ENCODE results near the gene STIP1. TPM values are rescaled to one million over a fixed set of nuclear protein-coding genes. Genes with fewer than 3 reads are reported as not detected.

Gene STIP1
- total and polyA plus RNA-seq, 10 donors, result 30.1 to 111 (median 68.7) TPM

- TF ChIP-seq POLR2AphosphoS5 (IDR thresholded peaks at IDR 0.05), result no peak
- TF ChIP-seq, protein P1, sequence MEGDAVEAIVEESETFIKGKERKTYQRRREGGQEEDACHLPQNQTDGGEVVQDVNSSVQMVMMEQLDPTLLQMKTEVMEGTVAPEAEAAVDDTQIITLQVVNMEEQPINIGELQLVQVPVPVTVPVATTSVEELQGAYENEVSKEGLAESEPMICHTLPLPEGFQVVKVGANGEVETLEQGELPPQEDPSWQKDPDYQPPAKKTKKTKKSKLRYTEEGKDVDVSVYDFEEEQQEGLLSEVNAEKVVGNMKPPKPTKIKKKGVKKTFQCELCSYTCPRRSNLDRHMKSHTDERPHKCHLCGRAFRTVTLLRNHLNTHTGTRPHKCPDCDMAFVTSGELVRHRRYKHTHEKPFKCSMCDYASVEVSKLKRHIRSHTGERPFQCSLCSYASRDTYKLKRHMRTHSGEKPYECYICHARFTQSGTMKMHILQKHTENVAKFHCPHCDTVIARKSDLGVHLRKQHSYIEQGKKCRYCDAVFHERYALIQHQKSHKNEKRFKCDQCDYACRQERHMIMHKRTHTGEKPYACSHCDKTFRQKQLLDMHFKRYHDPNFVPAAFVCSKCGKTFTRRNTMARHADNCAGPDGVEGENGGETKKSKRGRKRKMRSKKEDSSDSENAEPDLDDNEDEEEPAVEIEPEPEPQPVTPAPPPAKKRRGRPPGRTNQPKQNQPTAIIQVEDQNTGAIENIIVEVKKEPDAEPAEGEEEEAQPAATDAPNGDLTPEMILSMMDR (IDR thresholded peaks at IDR 0.05 in 8 of 11, conservative IDR thresholded peaks at IDR 0.05 in 3 of 11), result no peak
- no peak for TF ChIP-seq POLR2A (IDR thresholded peaks at IDR 0.05)
- no peak overlapping the region for H3K27ac ChIP-seq
- DNase-seq, result no peak
- peaks cover 20 to 83% (median 62%) of the 10 kb centered on the region in 6 donors for H3K4me1 ChIP-seq
- no peaks in the 10 kb centered on the region for H3K9me3 ChIP-seq
- WGBS, 5 donors, result 73 to 91% (median 85%) methylated on average over 6 to 8 of the region's 8 CpGs
- no peaks in the 10 kb centered on the region for H3K27me3 ChIP-seq (replicated peaks in 1 of 7)
- no peak overlapping the region for H3K4me3 ChIP-seq
- peaks cover 0 to 10% (median 0%) of the 10 kb centered on the region in 6 donors for H3K36me3 ChIP-seq
- intact Hi-C loops (cut with DNase I; ENCODE audit: low total_unique reads), result no loop called here
Measured at GRCh38 chr11:64249563-64250414, 63.8 kb downstream of the STIP1 start.

- intact Hi-C loops (cut with DNase I; ENCODE audit: low total_unique reads), result no loop called here
- Histone ChIP-seq H3K4me1 (peaks cover 13 to 78% (median 55%) of the 10 kb centered on the region in 6 donors), H3K4me3 (peak overlapping the region in 7 of 8 donors; percentile 31 to 96 (median 80)), H3K27ac (peak overlapping the region in 3 of 8 donors; percentile 82 to 85 (median 82)), H3K9me3 (no peaks in the 10 kb centered on the region), H3K27me3 (replicated peaks in 1 of 7) (no peaks in the 10 kb centered on the region), H3K36me3 (peaks cover 0 to 15% (median 5%) of the 10 kb centered on the region in 6 donors)
- WGBS, 5 donors, result 12 to 30% (median 29%) methylated on average over 10 to 13 of the region's 13 CpGs
- TF ChIP-seq, protein P1 (IDR thresholded peaks at IDR 0.05 in 8 of 11, conservative IDR thresholded peaks at IDR 0.05 in 3 of 11), result no peak
- TF ChIP-seq POLR2A (IDR thresholded peaks at IDR 0.05) (no peak), POLR2AphosphoS5 (IDR thresholded peaks at IDR 0.05) (no peak)
- DNase-seq, result no peak
Measured at GRCh38 chr11:64250415-64251015, 64.5 kb downstream of the STIP1 start.

- TF ChIP-seq, protein P1 (IDR thresholded peaks at IDR 0.05 in 8 of 11, conservative IDR thresholded peaks at IDR 0.05 in 3 of 11), result peak; percentile 76 to 97 (median 90)
- TF ChIP-seq POLR2AphosphoS5 (IDR thresholded peaks at IDR 0.05), result peak; percentile 13 to 67 (median 62)
- TF ChIP-seq POLR2A (IDR thresholded peaks at IDR 0.05), result no peak
- peaks cover 9 to 77% (median 50%) of the 10 kb centered on the region in 6 donors for H3K4me1 ChIP-seq
- WGBS, 5 donors, result 0 to 1% (median 1%) methylated on average over 9 to 75 of the region's 75 CpGs
- H3K36me3 ChIP-seq, result peaks cover 0 to 21% (median 11%) of the 10 kb centered on the region in 6 donors
- peak within 1 kb of the TSS; percentile 62 to 96 (median 80) for H3K4me3 ChIP-seq
- no peaks in the 10 kb centered on the region for H3K27me3 ChIP-seq (replicated peaks in 1 of 7)
- intact Hi-C loops (cut with DNase I; ENCODE audit: low total_unique reads), result no loop called here
- H3K27ac ChIP-seq, result peak within 1 kb of the TSS in 6 of 8 donors; percentile 64 to 85 (median 78)
- no peaks in the 10 kb centered on the region for H3K9me3 ChIP-seq
- DNase-seq, result peak; percentile 92
Measured at GRCh38 chr11:64251016-64251752, 65.2 kb downstream of the STIP1 start, which contains the start of gene PLCB3. Gene PLCB3 (plus strand): TSS chr11:64251530. CDS start chr11:64251650, 120 bp downstream.
